Mesothelial cell of epicardium (in vitro differentiated cells): ENCODE results near the gene RSRC1. TPM values are rescaled to one million over a fixed set of nuclear protein-coding genes. Genes with fewer than 3 reads are reported as not detected.

Experiments used
- DNase-seq, 2 experiments: peaks; one replicate each; pipeline ENCODE4 v3.0.0; 2021; ENCODE audit warnings: low spot score in 2 of 2; ENCODE audit not compliant: unreplicated experiment in 2 of 2
- H3K27ac Mint-ChIP-seq: 2 replicates; pipeline ENCODE4 v1.8.0; 2021; ENCODE audit warnings: mixed read lengths
- H3K27me3 Mint-ChIP-seq: 2 replicates; pipeline ENCODE4 v1.8.0; 2021; ENCODE audit warnings: low read depth, mixed read lengths
- H3K36me3 Mint-ChIP-seq: 2 replicates; pipeline ENCODE4 v1.8.0; 2021; ENCODE audit warnings: mixed read lengths
- H3K4me1 Mint-ChIP-seq: 2 replicates; pipeline ENCODE4 v1.8.0; 2021; ENCODE audit warnings: mixed read lengths
- H3K4me3 Mint-ChIP-seq: 2 replicates; pipeline ENCODE4 v1.8.0; 2021; ENCODE audit warnings: mild to moderate bottlenecking, moderate library complexity, mixed read lengths
- H3K9me3 Mint-ChIP-seq: 2 replicates; pipeline ENCODE4 v1.8.0; 2021; ENCODE audit warnings: mixed read lengths
- total RNA-seq: library from RNA; stranded (reverse); gene quantifications from 3 replicates; pipeline ENCODE4 v1.2.1, GENCODE V29; 2021
- TF ChIP-seq, protein P1 (sequence below): fragments of 200-600 bp; sonication (generic); IDR thresholded peaks from one replicate; pipeline ENCODE4 v1.5.0; 2021; ENCODE audit warnings: antibody characterized with exemption; ENCODE audit not compliant: unreplicated experiment

RSRC1 gene
- total RNA-seq, 1 donor from 2014 or later, result 34.9 TPM

DNA sequence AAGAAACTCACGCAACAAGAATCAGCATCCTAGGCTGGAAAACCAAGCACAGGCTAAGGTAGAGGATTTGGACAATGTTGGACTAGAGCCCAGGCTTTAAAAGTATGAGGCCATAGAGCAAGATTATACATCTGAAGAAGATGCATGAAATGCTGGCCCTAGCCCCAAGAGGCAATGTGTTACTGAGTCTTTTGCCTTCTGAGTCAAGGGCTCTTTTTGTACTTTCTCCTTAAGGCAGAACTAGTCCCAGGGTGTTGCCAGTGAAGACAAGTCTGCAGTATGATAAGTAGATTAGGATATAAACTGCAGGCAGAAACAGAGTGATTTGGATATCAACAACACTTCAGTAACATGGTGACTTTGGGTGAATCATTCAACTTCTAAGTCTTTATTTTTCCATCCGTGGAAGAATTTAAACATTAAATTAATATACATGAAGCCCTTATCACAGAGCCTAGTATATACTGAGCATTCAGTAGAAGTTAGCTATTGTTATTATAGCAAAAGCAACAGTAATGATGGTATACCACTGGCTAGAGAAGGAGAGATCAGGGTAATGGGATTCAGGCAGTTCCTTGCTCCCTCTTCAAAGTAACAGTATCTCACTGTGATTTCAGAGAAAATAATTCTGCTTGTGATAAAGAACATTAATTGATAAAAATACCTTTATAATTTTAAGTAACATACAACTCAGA, 361.2 kb downstream of the RSRC1 start:
- Mint-ChIP-seq H3K4me3 (no peak overlapping the region), H3K36me3 (no peaks in the 10 kb centered on the region)
- DNase-seq, result no peak

DNA sequence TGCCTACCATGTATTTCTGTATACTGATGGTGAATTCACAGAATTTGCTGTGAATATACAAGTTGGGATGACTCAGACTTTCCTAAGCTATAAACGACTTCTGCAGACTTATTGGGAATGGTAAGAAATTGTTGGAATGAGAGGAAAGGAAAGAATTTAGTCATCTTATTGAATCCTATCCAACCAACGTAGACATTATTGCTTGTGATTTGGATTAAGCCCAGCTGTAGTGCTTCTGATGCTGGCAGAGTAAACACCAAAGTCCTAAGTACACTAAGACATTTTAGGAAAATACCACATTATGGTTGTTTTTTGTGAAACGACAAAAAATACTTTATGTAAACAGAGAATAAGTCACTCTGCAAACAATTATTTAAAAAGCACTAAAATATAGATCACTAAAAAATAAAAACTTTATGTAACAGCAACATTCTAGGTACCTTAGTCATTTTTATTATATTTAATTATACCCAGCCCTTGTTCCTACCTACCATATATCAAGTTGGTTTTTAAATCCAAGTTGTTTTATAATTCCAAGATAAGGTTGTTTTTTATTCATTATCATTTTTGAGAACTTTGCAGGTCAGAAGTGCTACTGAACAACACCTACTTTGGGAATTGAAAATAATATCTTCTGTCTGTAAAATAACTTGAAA, 361.9 kb downstream of the RSRC1 start:
- H3K27ac Mint-ChIP-seq, result no peak overlapping the region
- TF ChIP-seq, protein P1, sequence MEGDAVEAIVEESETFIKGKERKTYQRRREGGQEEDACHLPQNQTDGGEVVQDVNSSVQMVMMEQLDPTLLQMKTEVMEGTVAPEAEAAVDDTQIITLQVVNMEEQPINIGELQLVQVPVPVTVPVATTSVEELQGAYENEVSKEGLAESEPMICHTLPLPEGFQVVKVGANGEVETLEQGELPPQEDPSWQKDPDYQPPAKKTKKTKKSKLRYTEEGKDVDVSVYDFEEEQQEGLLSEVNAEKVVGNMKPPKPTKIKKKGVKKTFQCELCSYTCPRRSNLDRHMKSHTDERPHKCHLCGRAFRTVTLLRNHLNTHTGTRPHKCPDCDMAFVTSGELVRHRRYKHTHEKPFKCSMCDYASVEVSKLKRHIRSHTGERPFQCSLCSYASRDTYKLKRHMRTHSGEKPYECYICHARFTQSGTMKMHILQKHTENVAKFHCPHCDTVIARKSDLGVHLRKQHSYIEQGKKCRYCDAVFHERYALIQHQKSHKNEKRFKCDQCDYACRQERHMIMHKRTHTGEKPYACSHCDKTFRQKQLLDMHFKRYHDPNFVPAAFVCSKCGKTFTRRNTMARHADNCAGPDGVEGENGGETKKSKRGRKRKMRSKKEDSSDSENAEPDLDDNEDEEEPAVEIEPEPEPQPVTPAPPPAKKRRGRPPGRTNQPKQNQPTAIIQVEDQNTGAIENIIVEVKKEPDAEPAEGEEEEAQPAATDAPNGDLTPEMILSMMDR, result no peak
- H3K4me3 Mint-ChIP-seq, result no peak overlapping the region
- no peak for DNase-seq
- H3K9me3 Mint-ChIP-seq, result no peaks in the 10 kb centered on the region
- no peaks in the 10 kb centered on the region for H3K36me3 Mint-ChIP-seq
- no peaks in the 10 kb centered on the region for H3K4me1 Mint-ChIP-seq
- no peaks in the 10 kb centered on the region for H3K27me3 Mint-ChIP-seq

More for the DNA sequence above, 361.2 kb downstream of the RSRC1 start:
- H3K9me3 Mint-ChIP-seq, result no peaks in the 10 kb centered on the region
- H3K27ac Mint-ChIP-seq, result no peak overlapping the region
- H3K4me1 Mint-ChIP-seq, result no peaks in the 10 kb centered on the region
- H3K27me3 Mint-ChIP-seq, result no peaks in the 10 kb centered on the region
- TF ChIP-seq, protein P1, result no peak

DNA sequence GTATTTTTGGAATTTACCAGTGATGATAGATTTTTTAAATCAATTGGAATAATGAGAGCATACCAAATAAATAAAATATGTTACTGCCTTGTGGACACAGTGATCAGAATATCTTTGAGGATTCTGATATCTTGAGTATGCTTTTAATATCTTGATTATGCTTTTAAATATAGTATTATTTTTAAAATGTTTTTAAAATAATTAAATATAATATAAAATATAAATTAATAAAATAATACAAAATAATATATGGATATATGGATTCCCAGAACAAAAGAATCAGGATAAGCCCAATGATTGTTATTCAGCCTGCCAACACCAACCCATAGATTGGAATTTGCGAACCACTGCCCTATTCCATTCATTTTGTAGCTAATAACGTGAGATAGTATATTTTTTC, 369.2 kb downstream of the RSRC1 start:
- DNase-seq, result no peak
- Mint-ChIP-seq H3K4me3 (no peak overlapping the region), H3K9me3 (no peaks in the 10 kb centered on the region), H3K27me3 (no peaks in the 10 kb centered on the region), H3K4me1 (peaks cover 2% of the 10 kb centered on the region), H3K36me3 (no peaks in the 10 kb centered on the region), H3K27ac (no peak overlapping the region)
- TF ChIP-seq, protein P1, result no peak

DNA sequence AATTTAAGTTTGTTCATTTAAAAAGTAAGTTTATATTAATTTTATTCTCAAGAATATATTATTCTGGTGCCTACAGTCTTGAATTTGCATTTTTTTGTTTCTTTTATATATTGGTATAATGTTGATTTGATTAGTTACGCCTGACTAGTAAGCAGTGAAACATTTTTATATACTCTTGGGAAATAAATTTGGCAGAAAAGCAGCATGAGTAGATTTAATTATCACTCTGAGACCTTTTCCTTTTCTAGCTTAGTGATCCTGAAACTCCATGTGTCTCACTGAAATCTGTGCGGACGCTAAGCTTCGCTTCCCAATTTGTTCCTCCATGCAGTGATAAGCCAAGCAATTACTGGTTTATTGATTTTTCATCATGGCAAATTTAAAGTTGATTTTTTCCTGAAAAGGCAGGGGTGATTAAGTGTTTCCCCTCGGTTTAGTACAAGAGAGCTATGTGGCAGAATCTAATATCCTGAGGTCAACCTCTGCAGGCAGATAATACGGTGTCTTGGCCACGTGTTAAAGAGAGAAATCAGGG, 373.9 kb downstream of the RSRC1 start:
- no peak overlapping the region for H3K4me3 Mint-ChIP-seq
- peaks cover 10% of the 10 kb centered on the region for H3K4me1 Mint-ChIP-seq
- TF ChIP-seq, protein P1, result no peak
- H3K27ac Mint-ChIP-seq, result no peak overlapping the region
- DNase-seq, result no peak
- H3K36me3 Mint-ChIP-seq, result no peaks in the 10 kb centered on the region
- H3K9me3 Mint-ChIP-seq, result no peaks in the 10 kb centered on the region
- no peaks in the 10 kb centered on the region for H3K27me3 Mint-ChIP-seq

DNA sequence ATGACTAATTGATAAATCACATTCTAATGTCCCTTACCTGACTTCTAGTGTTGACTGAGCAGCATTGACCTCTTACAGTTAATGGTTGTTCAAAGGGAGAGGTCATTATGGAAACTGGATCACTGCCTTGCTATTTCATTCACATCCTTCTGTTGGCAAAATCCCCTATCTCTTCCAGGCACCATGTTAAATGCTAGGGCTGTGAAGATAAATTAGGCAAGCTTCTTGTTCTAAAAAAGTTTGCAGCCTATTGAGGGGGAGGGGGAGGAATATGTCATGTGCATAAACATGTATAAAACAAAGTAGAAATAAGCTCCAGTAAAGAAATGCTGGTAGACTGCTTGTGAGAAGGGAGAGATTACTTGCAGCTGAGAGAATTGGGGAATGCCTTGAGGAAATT, 376.3 kb downstream of the RSRC1 start:
- TF ChIP-seq, protein P1, result no peak
- Mint-ChIP-seq H3K9me3 (peaks cover 5% of the 10 kb centered on the region), H3K4me1 (peaks cover 15% of the 10 kb centered on the region), H3K27ac (no peak overlapping the region), H3K36me3 (no peaks in the 10 kb centered on the region), H3K4me3 (no peak overlapping the region), H3K27me3 (no peaks in the 10 kb centered on the region)
- DNase-seq, result no peak
